A549 (cell line): Measurements from ENCODE around the gene MYOG. TPM values are rescaled to one million over a fixed set of nuclear protein-coding genes. Genes with fewer than 3 reads are reported as not detected.
A peak's percentile ranks its signal among the peaks of the same experiment; 100 is the strongest.

Experiments used
- ATAC-seq, 2 experiments: fragments of 200-7000 bp in 1 of 2; fragments of >200 bp in 1 of 2; cut with Nextera tagmentation in 1 of 2; cut with Tn5 transposase in 1 of 2; 3 replicates each; pipeline versions ENCODE4 v1.8.0 to v1.9.1; 2018 to 2020; ENCODE audit warnings: mild to moderate bottlenecking in 1 of 2, moderate library complexity in 1 of 2
- CTCF ChIA-PET: fragments of 300-600 bp; sonication (Branson Sonifier 250); formaldehyde crosslinking; extraction: SDS; loops from one replicate; lab custom pipeline; 2021; ENCODE audit warnings: antibody characterized with exemption, inconsistent platforms; lab: Yijun Ruan, JAX
- POLR2A ChIA-PET: fragments of 350-600 bp; formaldehyde crosslinking; extraction: SDS; loops from one replicate; lab custom pipeline; 2021; ENCODE audit warnings: antibody characterized with exemption, inconsistent platforms; lab: Yijun Ruan, JAX
- DNase-seq, 2 experiments: peaks; one replicate each; pipeline versions ENCODE4 v3.0.0 to v3.0.0-alpha.2; 2011 to 2016; ENCODE audit warnings: low read depth in 1 of 2, low spot score in 1 of 2
- FAIRE-seq: peaks from 2 replicates; lab custom pipeline; 2011; peaks lifted over from hg19 to GRCh38; lab: Jason Lieb, UNC
- H3K27ac ChIP-seq, 2 experiments: fragments of >200 bp; sonication (Bioruptor Twin); formaldehyde crosslinking; 3 replicates each; pipeline ENCODE4 v1.5.1; 2016 to 2017
- H3K4me1 ChIP-seq: fragments of >200 bp; sonication (Bioruptor Twin); formaldehyde crosslinking; 3 replicates; pipeline ENCODE4 v1.6.1; 2016
- H3K4me2 ChIP-seq: fragments of >200 bp; sonication (Bioruptor Twin); formaldehyde crosslinking; 3 replicates; pipeline ENCODE4 v1.6.1; 2016
- H3K4me3 ChIP-seq: fragments of >200 bp; sonication (Bioruptor Twin); formaldehyde crosslinking; 3 replicates; pipeline ENCODE4 v1.5.1; 2016
- H3K9me3 ChIP-seq: fragments of >200 bp; sonication (Bioruptor Twin); formaldehyde crosslinking; 3 replicates; pipeline ENCODE4 v1.6.1; 2016
- BCL3 ChIP-seq: fragments of >200 bp; sonication (Bioruptor Twin); formaldehyde crosslinking; IDR thresholded peaks from 3 replicates; pipeline ENCODE4 v1.6.1; 2016
- BHLHE40 ChIP-seq: IDR thresholded peaks from 2 replicates; pipeline ENCODE4 v1.6.1; 2012; ENCODE audit warnings: low read depth, low read length, inconsistent platforms
- CHD2 ChIP-seq: fragments of 150-350 bp; IDR thresholded peaks from 2 replicates; pipeline ENCODE4 v1.6.1; 2014; ENCODE audit warnings: low read length; ENCODE audit not compliant: partially characterized antibody
- CHD4 ChIP-seq: fragments of 200-600 bp; sonication (generic); IDR thresholded peaks from 2 replicates; pipeline ENCODE4 v1.6.1; 2016; ENCODE audit warnings: antibody characterized with exemption, mild to moderate bottlenecking, borderline replicate concordance
- FOSL2 ChIP-seq, 2 experiments: fragments of 450-650 bp in 1 of 2; fragments of >200 bp in 1 of 2; sonication (Bioruptor Twin) in 1 of 2; formaldehyde crosslinking; IDR thresholded peaks; 2 replicates each; pipeline versions ENCODE4 v1.5.0 to v1.6.1; 2016 to 2020; ENCODE audit warnings: mild to moderate bottlenecking in 1 of 2, moderate library complexity in 1 of 2
- FOXS1 ChIP-seq: fragments of 250-450 bp; sonication (Bioruptor Pico); IDR thresholded peaks from 2 replicates; pipeline ENCODE4 v1.5.0; 2020; ENCODE audit warnings: mild to moderate bottlenecking, moderate library complexity
- HOXA7 ChIP-seq: fragments of 250-450 bp; sonication (Bioruptor Pico); IDR thresholded peaks from 2 replicates; pipeline ENCODE4 v1.5.0; 2020; ENCODE audit warnings: mild to moderate bottlenecking, moderate library complexity
- HOXB13 ChIP-seq: fragments of 250-450 bp; sonication (Bioruptor Pico); IDR thresholded peaks from 2 replicates; pipeline ENCODE4 v1.5.0; 2020; ENCODE audit warnings: low read depth, mild to moderate bottlenecking, moderate library complexity
- HOXB5 ChIP-seq: fragments of 250-450 bp; sonication (Bioruptor Pico); IDR thresholded peaks from 2 replicates; pipeline ENCODE4 v1.5.0; 2020; ENCODE audit warnings: mild to moderate bottlenecking, moderate library complexity
- JUNB ChIP-seq: fragments of >200 bp; sonication (Bioruptor Twin); formaldehyde crosslinking; IDR thresholded peaks from 2 replicates; pipeline ENCODE4 v1.6.1; 2016
- KDM5A ChIP-seq: fragments of 200-600 bp; sonication (generic); IDR thresholded peaks from 2 replicates; pipeline ENCODE4 v1.6.1; 2016; ENCODE audit warnings: antibody characterized with exemption, mild to moderate bottlenecking
- MAX ChIP-seq: IDR thresholded peaks from 2 replicates; pipeline ENCODE4 v1.6.1; 2012
- NFE2L2 ChIP-seq: fragments of 150-350 bp; conservative IDR thresholded peaks from 2 replicates; pipeline ENCODE4 v1.6.1; 2014; ENCODE audit warnings: low read length
- NR3C1 ChIP-seq: fragments of >200 bp; sonication (Bioruptor Twin); formaldehyde crosslinking; IDR thresholded peaks from 3 replicates; pipeline ENCODE4 v1.6.1; 2017
- POLR2AphosphoS2 ChIP-seq: conservative IDR thresholded peaks from 2 replicates; pipeline ENCODE4 v1.6.1; 2012; ENCODE audit warnings: low read length, improper control_type of control experiment, inconsistent platforms
- REST ChIP-seq: fragments of 200-600 bp; sonication (generic); IDR thresholded peaks from 2 replicates; pipeline ENCODE4 v1.6.1; 2016; ENCODE audit warnings: antibody characterized with exemption, mild to moderate bottlenecking, moderate library complexity
- SREBF2 ChIP-seq: fragments of 450-650 bp; IDR thresholded peaks from 2 replicates; pipeline ENCODE4 v1.6.1; 2014; ENCODE audit warnings: mild to moderate bottlenecking, moderate library complexity
- TP53 ChIP-seq: fragments of 250-450 bp; sonication (Bioruptor Pico); IDR thresholded peaks from 2 replicates; pipeline ENCODE4 v1.5.0; 2021; ENCODE audit warnings: mild to moderate bottlenecking, moderate library complexity
- ZC3H11A ChIP-seq: fragments of 450-650 bp; IDR thresholded peaks from 2 replicates; pipeline ENCODE4 v1.6.1; 2014; ENCODE audit warnings: antibody characterized with exemption, mild to moderate bottlenecking
- ZFP36 ChIP-seq: fragments of 450-650 bp; IDR thresholded peaks from 2 replicates; pipeline ENCODE4 v1.6.1; 2014; ENCODE audit warnings: borderline replicate concordance; ENCODE audit not compliant: partially characterized antibody
- ZNF302 ChIP-seq: fragments of 250-450 bp; sonication (Bioruptor Pico); IDR thresholded peaks from 2 replicates; pipeline ENCODE4 v1.9.0; 2021; ENCODE audit warnings: inconsistent platforms, mild to moderate bottlenecking, moderate library complexity
- ZSCAN20 ChIP-seq: fragments of 250-450 bp; sonication (Bioruptor Pico); IDR thresholded peaks from 2 replicates; pipeline ENCODE4 v1.8.0; 2022; ENCODE audit warnings: mild to moderate bottlenecking, moderate library complexity
- WGBS: methylation state at CpG from one replicate; pipeline ENCODE4 v1.1.6; 2017; ENCODE audit errors: missing lambda C conversion rate; 5-methylcytosine and 5-hydroxymethylcytosine counted together
- polyA plus RNA-seq, 4 experiments: library from polyadenylated mRNA; depleted of rRNA in 3 of 4; stranded (reverse); fragments of >200 nt; fragmentation: RNase III in 1 of 4; extraction: RNeasy Plus Mini Kit Qiagen cat#74134 plus additional on column Dnase treatment in 1 of 4; gene quantifications; 2 replicates in 3 of 4; 3 replicates in 1 of 4; pipeline ENCODE4 v1.2.3, GENCODE V29; 2011 to 2017
- TF ChIP-seq, protein P1 (sequence below): IDR thresholded peaks from 2 replicates; pipeline ENCODE4 v1.6.1; 2012; ENCODE audit warnings: low read depth, borderline replicate concordance
- TF ChIP-seq, protein P2 (sequence below): fragments of 450-650 bp; IDR thresholded peaks from 2 replicates; pipeline ENCODE4 v1.6.1; 2014; ENCODE audit warnings: antibody characterized with exemption
- TF ChIP-seq, protein P3 (sequence below): IDR thresholded peaks from 2 replicates; pipeline ENCODE4 v1.6.1; 2012

The MYOG gene
- polyA plus RNA-seq, 2 of the 4 experiments (the other 2 are of a cell fraction), result not detected

DNA sequence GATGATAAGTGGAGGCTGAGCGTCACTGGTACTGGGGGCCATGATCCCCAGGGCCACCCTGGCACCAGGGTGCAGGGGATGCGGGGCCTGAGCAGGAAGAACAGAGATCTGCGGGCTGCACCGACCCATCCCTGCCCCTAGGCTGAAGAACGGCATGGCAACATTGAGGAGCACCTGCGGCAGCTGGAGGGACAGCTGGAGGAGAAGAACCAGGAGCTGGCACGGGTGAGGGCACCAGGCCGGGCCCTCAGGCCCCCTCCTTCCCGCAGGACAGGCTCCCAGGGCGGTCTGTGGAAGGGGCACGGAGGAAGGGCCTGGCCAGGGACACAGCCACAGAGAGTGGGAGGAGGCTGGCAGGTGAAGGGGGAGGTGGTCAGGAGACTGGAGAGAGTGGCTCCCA, 37.7 kb downstream of the MYOG start:
- no peak for TF ChIP-seq ZFP36
- TF ChIP-seq, protein P1, sequence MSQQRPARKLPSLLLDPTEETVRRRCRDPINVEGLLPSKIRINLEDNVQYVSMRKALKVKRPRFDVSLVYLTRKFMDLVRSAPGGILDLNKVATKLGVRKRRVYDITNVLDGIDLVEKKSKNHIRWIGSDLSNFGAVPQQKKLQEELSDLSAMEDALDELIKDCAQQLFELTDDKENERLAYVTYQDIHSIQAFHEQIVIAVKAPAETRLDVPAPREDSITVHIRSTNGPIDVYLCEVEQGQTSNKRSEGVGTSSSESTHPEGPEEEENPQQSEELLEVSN, result no peak
- no peak for TF ChIP-seq NR3C1
- TF ChIP-seq FOXS1, result no peak
- no peak for TF ChIP-seq CHD2
- TF ChIP-seq HOXA7 (CRISPR knock-in tag), result no peak
- TF ChIP-seq ZC3H11A, result no peak
- TF ChIP-seq REST, result no peak
- no peak for TF ChIP-seq CHD4
- TF ChIP-seq HOXB13, result no peak
- no peak for TF ChIP-seq POLR2AphosphoS2
- TF ChIP-seq JUNB, result no peak
- no peak for TF ChIP-seq BHLHE40
- TF ChIP-seq, protein P2, sequence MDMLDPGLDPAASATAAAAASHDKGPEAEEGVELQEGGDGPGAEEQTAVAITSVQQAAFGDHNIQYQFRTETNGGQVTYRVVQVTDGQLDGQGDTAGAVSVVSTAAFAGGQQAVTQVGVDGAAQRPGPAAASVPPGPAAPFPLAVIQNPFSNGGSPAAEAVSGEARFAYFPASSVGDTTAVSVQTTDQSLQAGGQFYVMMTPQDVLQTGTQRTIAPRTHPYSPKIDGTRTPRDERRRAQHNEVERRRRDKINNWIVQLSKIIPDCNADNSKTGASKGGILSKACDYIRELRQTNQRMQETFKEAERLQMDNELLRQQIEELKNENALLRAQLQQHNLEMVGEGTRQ, result no peak
- no peak for TF ChIP-seq ZSCAN20 (CRISPR knock-in tag)
- TF ChIP-seq ZNF302 (CRISPR knock-in tag), result no peak
- ChIA-PET POLR2A (no interaction called here), CTCF (interaction anchor here (5.8 to 30.5 kb wide), 4 partner anchors 11 to 220 kb away, joined by 38 to 452 read pairs (median 244); partner anchors contain the start of gene MYBPH)
- no peak overlapping the region for H3K27ac ChIP-seq
- peaks cover 6% of the 10 kb centered on the region; the same call in 2 of the 3 replicates for H3K4me1 ChIP-seq
- H3K4me2 ChIP-seq, result no peak overlapping the region
- WGBS, result 73% methylated on average over 11 of the region's 11 CpGs
- no peaks in the 10 kb centered on the region for H3K9me3 ChIP-seq
- no peak for DNase-seq
- no peak overlapping the region for H3K4me3 ChIP-seq
- ATAC-seq, result peak in 1 of 2 experiments; percentile 15; a peak in 1 of 6 replicates
- no peak for FAIRE-seq

- CTCF ChIA-PET, result interaction anchor here (0.6 to 30.5 kb wide), 8 partner anchors 10 to 704 kb away, joined by 3 to 452 read pairs (median 20); partner anchors contain the start of gene MYBPH
- peak; percentile 18 for FAIRE-seq
- peak; percentile 33 to 62 for DNase-seq
- no peak overlapping the region for H3K27ac ChIP-seq
- peak; percentile 69 to 75; a peak in 5 of 6 replicates for ATAC-seq
- no peaks in the 10 kb centered on the region for H3K9me3 ChIP-seq
- H3K4me3 ChIP-seq, result no peak overlapping the region
- WGBS, result 54% methylated on average over 15 of the region's 15 CpGs
- 0 out of 3 replicates have a peak overlapping the region, but pooled peaks have one; percentile 11 for H3K4me2 ChIP-seq
- peaks cover 6% of the 10 kb centered on the region; the same call in 2 of the 3 replicates for H3K4me1 ChIP-seq
- POLR2A ChIA-PET, result no interaction called here
- TF ChIP-seq SREBF2, result no peak
- peak; percentile 31; the same call in 1 of the 2 replicates for TF ChIP-seq BHLHE40
- no peak for TF ChIP-seq NFE2L2
- TF ChIP-seq REST, result no peak
- TF ChIP-seq HOXB5 (CRISPR knock-in tag), result peak; percentile 78; the same call in 1 of the 2 replicates
- peak; percentile 57; the same call in 1 of the 2 replicates for TF ChIP-seq FOSL2 (IDR thresholded peaks at IDR 0.05)
- peak; percentile 59 for TF ChIP-seq FOSL2 (CRISPR knock-in tag; IDR thresholded peaks at IDR 0.05)
- no peak for TF ChIP-seq BCL3
- TF ChIP-seq, protein P3, sequence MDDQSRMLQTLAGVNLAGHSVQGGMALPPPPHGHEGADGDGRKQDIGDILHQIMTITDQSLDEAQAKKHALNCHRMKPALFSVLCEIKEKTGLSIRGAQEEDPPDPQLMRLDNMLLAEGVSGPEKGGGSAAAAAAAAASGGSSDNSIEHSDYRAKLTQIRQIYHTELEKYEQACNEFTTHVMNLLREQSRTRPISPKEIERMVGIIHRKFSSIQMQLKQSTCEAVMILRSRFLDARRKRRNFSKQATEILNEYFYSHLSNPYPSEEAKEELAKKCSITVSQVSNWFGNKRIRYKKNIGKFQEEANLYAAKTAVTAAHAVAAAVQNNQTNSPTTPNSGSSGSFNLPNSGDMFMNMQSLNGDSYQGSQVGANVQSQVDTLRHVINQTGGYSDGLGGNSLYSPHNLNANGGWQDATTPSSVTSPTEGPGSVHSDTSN, result no peak
- no peak for TF ChIP-seq ZSCAN20 (CRISPR knock-in tag)
- TF ChIP-seq KDM5A, result no peak
- TF ChIP-seq TP53 (CRISPR knock-in tag), result no peak
- TF ChIP-seq MAX, result no peak
Measured at GRCh38 chr1:203046984-203047630, 38.7 kb downstream of the MYOG start.
